DND-41 (cell line): ENCODE data around the gene KIF26A.

Experiments
- ATAC-seq: fragments of 200-7000 bp; cut with Tn5 transposase; 3 replicates; pipeline ENCODE4 v1.9.1; 2021; ENCODE audit warnings: low read depth; ENCODE audit not compliant: insufficient read depth
- DNase-seq: peaks from one replicate; pipeline ENCODE4 v3.0.0-alpha.2; 2020
- H2AFZ ChIP-seq: 2 replicates; pipeline ENCODE4 v1.6.0; 2012; ENCODE audit warnings: low read depth, low read length
- H3K27ac ChIP-seq: 2 replicates; pipeline ENCODE4 v1.5.1; 2012; ENCODE audit warnings: low read length, inconsistent platforms
- H3K27me3 ChIP-seq: fragments of 200-600 bp; sonication (generic); 2 replicates; pipeline ENCODE4 v1.6.0; 2012; ENCODE audit warnings: low read length, mild to moderate bottlenecking, inconsistent platforms; ENCODE audit not compliant: insufficient read depth, poor library complexity
- H3K36me3 ChIP-seq: 2 replicates; pipeline ENCODE4 v1.5.1; 2012; ENCODE audit warnings: low read length, inconsistent platforms; ENCODE audit not compliant: insufficient read depth
- H3K4me1 ChIP-seq: 2 replicates; pipeline ENCODE4 v1.5.1; 2012; ENCODE audit warnings: mild to moderate bottlenecking, low read length; ENCODE audit not compliant: insufficient read depth
- H3K4me2 ChIP-seq: 2 replicates; pipeline ENCODE4 v1.6.0; 2012; ENCODE audit warnings: mild to moderate bottlenecking, moderate library complexity, low read length, inconsistent platforms; ENCODE audit not compliant: insufficient read depth
- H3K4me3 ChIP-seq, 2 experiments: fragments of 200-600 bp in 1 of 2; shearing (Covaris generic) in 1 of 2; 2 replicates each; pipeline ENCODE4 v1.5.1; 2012 to 2016; ENCODE audit warnings: inconsistent platforms in 2 of 2, low read length in 2 of 2, mild to moderate bottlenecking in 2 of 2, low read depth in 1 of 2, moderate library complexity in 1 of 2
- H3K79me2 ChIP-seq: 2 replicates; pipeline ENCODE4 v1.6.0; 2012; ENCODE audit warnings: low read length, inconsistent platforms; ENCODE audit not compliant: insufficient read depth
- H3K9ac ChIP-seq: 2 replicates; pipeline ENCODE4 v1.6.0; 2012; ENCODE audit warnings: low read depth, mild to moderate bottlenecking, inconsistent platforms, low read length, moderate library complexity
- H3K9me3 ChIP-seq: 2 replicates; pipeline ENCODE4 v1.5.1; 2012; ENCODE audit warnings: low read length, moderate library complexity, mild to moderate bottlenecking, inconsistent platforms; ENCODE audit not compliant: insufficient read depth, severe bottlenecking
- H4K20me1 ChIP-seq: 2 replicates; pipeline ENCODE4 v1.6.0; 2012; ENCODE audit warnings: low read length; ENCODE audit not compliant: insufficient read depth
- CTCF ChIP-seq: IDR thresholded peaks from 2 replicates; pipeline ENCODE4 v1.5.1; 2012; ENCODE audit warnings: borderline replicate concordance, low read length, moderate library complexity, mild to moderate bottlenecking; ENCODE audit not compliant: poor library complexity, severe bottlenecking; ENCODE audit errors: extremely low read depth
- EZH2 ChIP-seq: IDR thresholded peaks from 3 replicates; pipeline ENCODE4 v1.6.1; 2012; ENCODE audit warnings: borderline replicate concordance, low read depth, mild to moderate bottlenecking, moderate library complexity, low read length, inconsistent platforms; ENCODE audit not compliant: severe bottlenecking

Gene KIF26A

GRCh38 chr14:104227806-104228205, 89.4 kb downstream of the KIF26A start:
- H3K27ac ChIP-seq = no peak overlapping the region
- no peak overlapping the region for H3K9ac ChIP-seq
- no peak for TF ChIP-seq CTCF
- TF ChIP-seq EZH2 = no peak
- no peak overlapping the region for H2AFZ ChIP-seq
- peaks cover 6% of the 10 kb centered on the region for H3K9me3 ChIP-seq
- no peaks in the 10 kb centered on the region for H4K20me1 ChIP-seq
- DNase-seq (no peak), ATAC-seq (peak; percentile 40; the same call in 1 of the 3 replicates)
- H3K4me3 ChIP-seq = no peak overlapping the region
- H3K36me3 ChIP-seq = no peaks in the 10 kb centered on the region
- H3K27me3 ChIP-seq = no peaks in the 10 kb centered on the region
- H3K4me1 ChIP-seq = no peaks in the 10 kb centered on the region
- no peaks in the 10 kb centered on the region for H3K79me2 ChIP-seq
- H3K4me2 ChIP-seq = no peak overlapping the region

- no peak overlapping the region for H3K9ac ChIP-seq
- H3K79me2 ChIP-seq = no peaks in the 10 kb centered on the region
- no peak overlapping the region for H3K4me3 ChIP-seq
- no peaks in the 10 kb centered on the region for H3K36me3 ChIP-seq
- H3K4me2 ChIP-seq = no peak overlapping the region
- H3K9me3 ChIP-seq = peaks cover 10% of the 10 kb centered on the region
- no peak overlapping the region for H3K27ac ChIP-seq
- H4K20me1 ChIP-seq = no peaks in the 10 kb centered on the region
- DNase-seq (no peak), ATAC-seq (no peak)
- no peak overlapping the region for H2AFZ ChIP-seq
- TF ChIP-seq CTCF = no peak
- no peaks in the 10 kb centered on the region for H3K27me3 ChIP-seq
- no peaks in the 10 kb centered on the region for H3K4me1 ChIP-seq
Measured at GRCh38 chr14:104228221-104228620, 89.8 kb downstream of the KIF26A start.

GRCh38 chr14:104228716-104229533, 90.5 kb downstream of the KIF26A start:
- H3K27me3 ChIP-seq = no peaks in the 10 kb centered on the region
- ATAC-seq (no peak), DNase-seq (no peak)
- peaks cover 11% of the 10 kb centered on the region for H3K9me3 ChIP-seq
- H3K79me2 ChIP-seq = no peaks in the 10 kb centered on the region
- no peaks in the 10 kb centered on the region for H4K20me1 ChIP-seq
- no peak overlapping the region for H3K4me2 ChIP-seq
- no peaks in the 10 kb centered on the region for H3K36me3 ChIP-seq
- H3K27ac ChIP-seq = no peak overlapping the region
- H3K4me3 ChIP-seq = no peak overlapping the region
- no peaks in the 10 kb centered on the region for H3K4me1 ChIP-seq
- H2AFZ ChIP-seq = no peak overlapping the region
- TF ChIP-seq EZH2 (no peak), CTCF (no peak)
- H3K9ac ChIP-seq = no peak overlapping the region
